ENCODE measurements around the gene NFATC1.

Gene NFATC1

GRCh38 chr18:79554945-79555645, 159.4 kb downstream of the NFATC1 start:
- DNase-seq (ENCODE audit: low read depth) = no peak

GRCh38 chr18:79555885-79556284, 160.2 kb downstream of the NFATC1 start:
- DNase-seq (ENCODE audit: low read depth) = no peak

GRCh38 chr18:79556829-79557585, 161.3 kb downstream of the NFATC1 start:
- DNase-seq (ENCODE audit: low read depth) = no peak

- DNase-seq (ENCODE audit: low read depth) = no peak
Observed at GRCh38 chr18:79558196-79558932, 162.6 kb downstream of the NFATC1 start.

GRCh38 chr18:79558933-79559416, 163.2 kb downstream of the NFATC1 start:
- no peak for DNase-seq (ENCODE audit: low read depth)

GRCh38 chr18:79559436-79559835, 163.7 kb downstream of the NFATC1 start:
- no peak for DNase-seq (ENCODE audit: low read depth)

GRCh38 chr18:79560042-79560860, 164.5 kb downstream of the NFATC1 start:
- DNase-seq (ENCODE audit: low read depth) = no peak

- DNase-seq (ENCODE audit: low read depth) = no peak
Observed at GRCh38 chr18:79560861-79561210, 165.1 kb downstream of the NFATC1 start.

- DNase-seq (ENCODE audit: low read depth) = no peak
Observed at GRCh38 chr18:79563949-79564348, 168.2 kb downstream of the NFATC1 start.

GRCh38 chr18:79564441-79564840, 168.7 kb downstream of the NFATC1 start:
- DNase-seq (ENCODE audit: low read depth) = no peak

GRCh38 chr18:79566771-79567431, 171.2 kb downstream of the NFATC1 start:
- DNase-seq (ENCODE audit: low read depth) = no peak

- no peak for DNase-seq (ENCODE audit: low read depth)
Observed at GRCh38 chr18:79567481-79568147, 171.9 kb downstream of the NFATC1 start.

- no peak for DNase-seq (ENCODE audit: low read depth)
Observed at GRCh38 chr18:79568543-79569205, 172.9 kb downstream of the NFATC1 start.

- no peak for DNase-seq (ENCODE audit: low read depth)
Observed at GRCh38 chr18:79569720-79570119, 174.0 kb downstream of the NFATC1 start.

GRCh38 chr18:79570266-79571201, 174.8 kb downstream of the NFATC1 start:
- no peak for DNase-seq (ENCODE audit: low read depth)

GRCh38 chr18:79571211-79572092, 175.7 kb downstream of the NFATC1 start:
- no peak for DNase-seq (ENCODE audit: low read depth)

GRCh38 chr18:79572093-79572780, 176.5 kb downstream of the NFATC1 start:
- no peak for DNase-seq (ENCODE audit: low read depth)

Data from HS-27A (cell line).